SK-N-SH (cell line): ENCODE data around the gene XXYLT1. TPM values are rescaled to one million over a fixed set of nuclear protein-coding genes. Genes with fewer than 3 reads are reported as not detected.

Experiments used
- CTCF ChIA-PET: fragments of 300-600, 350-600 bp; formaldehyde crosslinking; extraction: SDS; loops from one replicate; lab custom pipeline; 2021; lab: Yijun Ruan, JAX
- POLR2A ChIA-PET: fragments of 350-600 bp; sonication (Branson Sonifier 250); formaldehyde crosslinking; extraction: SDS; loops from one replicate; lab custom pipeline; 2020; ENCODE audit warnings: antibody characterized with exemption, inconsistent platforms; lab: Yijun Ruan, JAX
- DNase-seq: peaks from one replicate; pipeline ENCODE4 v3.0.0; 2012
- H2AFZ ChIP-seq: fragments of 200-600 bp; sonication (generic); 2 replicates; pipeline ENCODE4 v1.8.1; 2016; ENCODE audit warnings: antibody characterized with exemption, mild to moderate bottlenecking, low read depth
- H3F3A ChIP-seq: fragments of 200-600 bp; sonication (generic); replicated peaks from 2 replicates; pipeline ENCODE3; 2016; ENCODE audit warnings: antibody characterized with exemption, mild to moderate bottlenecking; ENCODE audit not compliant: insufficient read depth
- H3K27ac ChIP-seq, 2 experiments: fragments of 200-500 bp in 1 of 2; fragments of 200-600 bp in 1 of 2; sonication (Bioruptor generic) in 1 of 2; sonication (generic), shearing (Covaris generic) in 1 of 2; 2 replicates each; pipeline versions ENCODE4 v1.5.1 to v1.6.1; 2014 to 2016; ENCODE audit warnings: low read depth in 2 of 2, inconsistent platforms in 1 of 2, low read length in 1 of 2, mild to moderate bottlenecking in 1 of 2, mixed read lengths in 1 of 2
- H3K27me3 ChIP-seq: fragments of 200-600 bp; sonication (generic), shearing (Covaris generic); 2 replicates; pipeline ENCODE4 v1.6.1; 2016; ENCODE audit warnings: mixed run types; ENCODE audit not compliant: insufficient read depth
- H3K36me3 ChIP-seq, 2 experiments: fragments of 200-500 bp in 1 of 2; fragments of 200-600 bp in 1 of 2; sonication (Bioruptor generic) in 1 of 2; sonication (generic) in 1 of 2; replicated peaks in 1 of 2; 2 replicates each; pipeline versions ENCODE3 to v1.5.1; 2014 to 2016; ENCODE audit warnings: low read length in 1 of 2, mild to moderate bottlenecking in 1 of 2; ENCODE audit not compliant: insufficient read depth in 2 of 2, control insufficient read depth in 1 of 2
- H3K4me1 ChIP-seq, 2 experiments: fragments of 200-500 bp in 1 of 2; fragments of 200-600 bp in 1 of 2; sonication (Bioruptor generic) in 1 of 2; sonication (generic), shearing (Covaris generic) in 1 of 2; 2 replicates each; pipeline versions ENCODE4 v1.5.1 to v1.6.1; 2014 to 2016; ENCODE audit warnings: low read depth in 1 of 2, low read length in 1 of 2, mixed run types in 1 of 2; ENCODE audit not compliant: insufficient read depth in 2 of 2, control insufficient read depth in 1 of 2
- H3K4me2 ChIP-seq: fragments of 200-600 bp; sonication (generic), shearing (Covaris generic); 2 replicates; pipeline ENCODE4 v1.6.1; 2017; ENCODE audit warnings: mixed run types
- H3K4me3 ChIP-seq, 2 experiments: fragments of 200-500 bp in 1 of 2; fragments of 200-600 bp in 1 of 2; sonication (Bioruptor generic) in 1 of 2; sonication (generic), shearing (Covaris generic) in 1 of 2; 2 replicates each; pipeline versions ENCODE4 v1.5.1 to v1.8.1; 2014 to 2016; ENCODE audit warnings: low read depth in 2 of 2, inconsistent platforms in 1 of 2, low read length in 1 of 2, mild to moderate bottlenecking in 1 of 2, mixed read lengths in 1 of 2, moderate library complexity in 1 of 2
- H3K79me2 ChIP-seq: fragments of 200-600 bp; sonication (generic); 2 replicates; pipeline ENCODE4 v1.8.1; 2017; ENCODE audit warnings: mild to moderate bottlenecking; ENCODE audit not compliant: insufficient read depth
- H3K9ac ChIP-seq: fragments of 200-600 bp; sonication (generic); 2 replicates; pipeline ENCODE4 v1.6.1; 2017; ENCODE audit warnings: mixed run types
- H3K9me2 ChIP-seq: fragments of 200-600 bp; sonication (generic); 2 replicates; pipeline ENCODE4 v1.6.1; 2017; ENCODE audit warnings: mixed run types
- H3K9me3 ChIP-seq: fragments of 200-600 bp; sonication (generic); 2 replicates; pipeline ENCODE4 v1.6.1; 2017; ENCODE audit warnings: mixed run types, mild to moderate bottlenecking, moderate library complexity
- H4K20me1 ChIP-seq: fragments of 200-600 bp; sonication (generic); 2 replicates; pipeline ENCODE4 v1.6.1; 2017; ENCODE audit warnings: mild to moderate bottlenecking, mixed run types; ENCODE audit not compliant: insufficient read depth
- ELF1 ChIP-seq: IDR thresholded peaks from 2 replicates; pipeline ENCODE4 v1.4.0; 2012
- EP300 ChIP-seq, 2 experiments: IDR thresholded peaks; 2 replicates each; pipeline versions ENCODE4 v1.4.0 to v1.6.1; 2012; ENCODE audit warnings: borderline replicate concordance in 1 of 2, low read depth in 1 of 2, low read length in 1 of 2
- EZH2phosphoT487 ChIP-seq: fragments of 200-600 bp; sonication (generic); IDR thresholded peaks from 2 replicates; pipeline ENCODE4 v1.6.1; 2017; ENCODE audit warnings: low read depth, mixed run types, mild to moderate bottlenecking, antibody characterized with exemption, moderate library complexity, borderline replicate concordance
- FOSL2 ChIP-seq: IDR thresholded peaks from 2 replicates; pipeline ENCODE4 v1.4.0; 2012; ENCODE audit warnings: low read depth, mild to moderate bottlenecking, moderate library complexity, borderline replicate concordance
- FOXJ3 ChIP-seq: sonication (generic); formaldehyde crosslinking; IDR thresholded peaks from 2 replicates; pipeline ENCODE4 v1.5.1; 2020; ENCODE audit warnings: mild to moderate bottlenecking, missing genetic modification reagents
- IRF3 ChIP-seq: fragments of 150-350 bp; IDR thresholded peaks from 2 replicates; pipeline ENCODE4 v1.6.1; 2016; ENCODE audit warnings: mild to moderate bottlenecking, low read depth, low read length
- JUND ChIP-seq: IDR thresholded peaks from 2 replicates; pipeline ENCODE4 v1.4.0; 2012
- MEF2A ChIP-seq: IDR thresholded peaks from 2 replicates; pipeline ENCODE4 v1.4.0; 2012; ENCODE audit warnings: low read depth, borderline replicate concordance
- NRF1 ChIP-seq: IDR thresholded peaks from 2 replicates; pipeline ENCODE4 v1.6.1; 2012; ENCODE audit warnings: low read depth, mild to moderate bottlenecking, low read length
- PBX3 ChIP-seq: IDR thresholded peaks from 2 replicates; pipeline ENCODE4; 2012
- RAD21 ChIP-seq: IDR thresholded peaks from 2 replicates; pipeline ENCODE4 v1.6.1; 2012; ENCODE audit warnings: mild to moderate bottlenecking, low read length
- RCOR1 ChIP-seq: fragments of 150-350 bp; IDR thresholded peaks from 2 replicates; pipeline ENCODE4 v1.6.1; 2017; ENCODE audit warnings: antibody characterized with exemption, low read length
- RFX5 ChIP-seq: IDR thresholded peaks from 2 replicates; pipeline ENCODE4 v1.6.1; 2012; ENCODE audit warnings: mild to moderate bottlenecking, improper control_type of control experiment, low read length
- RXRA ChIP-seq: IDR thresholded peaks from 2 replicates; pipeline ENCODE4 v1.4.0; 2012; ENCODE audit warnings: low read depth, mild to moderate bottlenecking, borderline replicate concordance
- SMC3 ChIP-seq: IDR thresholded peaks from 2 replicates; pipeline ENCODE4 v1.6.1; 2012; ENCODE audit warnings: low read depth, low read length, improper control_type of control experiment
- TAF1 ChIP-seq: IDR thresholded peaks from 2 replicates; pipeline ENCODE4 v1.6.1; 2012; ENCODE audit warnings: low read depth, mild to moderate bottlenecking, low read length, moderate library complexity, borderline replicate concordance
- TCF12 ChIP-seq: IDR thresholded peaks from 2 replicates; pipeline ENCODE4 v1.4.0; 2012
- TEAD4 ChIP-seq: IDR thresholded peaks from 2 replicates; pipeline ENCODE4 v1.4.0; 2012; ENCODE audit warnings: mild to moderate bottlenecking, borderline replicate concordance; ENCODE audit not compliant: insufficient read depth
- WGBS: methylation state at CpG from one replicate; pipeline ENCODE4 v1.1.6; 2017; ENCODE audit warnings: low lambda C conversion rate; 5-methylcytosine and 5-hydroxymethylcytosine counted together
- polyA plus RNA-seq, 3 experiments: library from polyadenylated mRNA; depleted of rRNA; stranded (reverse); fragments of >200 nt; gene quantifications; 2 replicates each; pipeline ENCODE4 v1.2.3, GENCODE V29; 2012
- TF ChIP-seq, protein P1 (sequence below): IDR thresholded peaks from 2 replicates; pipeline ENCODE4 v1.4.0; 2012; ENCODE audit warnings: low read depth, borderline replicate concordance
- TF ChIP-seq, protein P2 (sequence below): IDR thresholded peaks from 2 replicates; pipeline ENCODE4 v1.6.1; 2012; ENCODE audit warnings: mild to moderate bottlenecking, low read depth, low read length, moderate library complexity

Gene XXYLT1
- polyA plus RNA-seq, 1 of the 3 experiments (the other 2 are of a cell fraction): 22.6 TPM

DNA sequence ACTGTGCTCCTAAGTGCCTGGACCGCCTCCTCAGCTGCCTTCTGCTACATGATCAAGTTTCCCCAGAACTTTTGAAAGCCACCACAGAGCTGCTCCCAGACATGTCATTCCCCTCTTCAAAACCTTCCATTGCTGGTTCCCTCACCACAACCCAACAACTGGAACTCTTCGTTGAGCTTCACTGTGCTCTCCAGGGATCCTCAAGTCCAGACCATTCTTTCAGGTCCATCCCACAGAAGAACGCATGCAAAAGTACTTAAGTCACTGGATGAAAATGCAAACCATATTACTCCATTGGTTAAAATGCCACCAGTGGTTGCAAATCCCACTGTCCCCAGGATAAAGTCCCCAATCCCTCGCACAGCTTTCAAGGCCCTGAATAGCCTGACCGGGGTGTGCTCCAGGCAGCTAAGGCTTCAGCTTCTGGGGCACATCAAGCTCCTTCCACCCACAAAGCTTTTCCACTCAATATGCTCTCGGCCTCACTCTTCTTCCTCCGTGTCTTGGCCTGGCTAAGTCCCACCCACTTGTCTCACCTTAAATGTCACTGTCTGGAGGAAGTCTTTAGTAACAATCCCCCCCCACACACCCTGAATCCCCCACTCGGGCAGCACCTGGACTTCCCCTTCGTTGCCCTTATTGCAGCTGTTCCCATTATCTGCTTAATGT is 84.8 kb downstream of the XXYLT1 start:
- Histone ChIP-seq H3K4me1 (peaks cover 39 to 51% of the 10 kb centered on the region in 2 experiments), H3K4me2 (no peak overlapping the region), H3K4me3 (no peak overlapping the region), H3K27ac (no peak overlapping the region; a peak in 1 of 4 replicates), H3K9me3 (no peaks in the 10 kb centered on the region), H4K20me1 (no peaks in the 10 kb centered on the region), H3K9me2 (no peaks in the 10 kb centered on the region), H3K36me3 (no peaks in the 10 kb centered on the region), H2AFZ (no peak overlapping the region), H3F3A (peaks cover 13% of the 10 kb centered on the region), H3K9ac (no peak overlapping the region), H3K79me2 (peaks cover 29% of the 10 kb centered on the region; the same call in 1 of the 2 replicates), H3K27me3 (no peaks in the 10 kb centered on the region)
- TF ChIP-seq PBX3: no peak
- no peak for TF ChIP-seq EP300 (IDR thresholded peaks at IDR 0.05; ENCODE audit: borderline replicate concordance in 1 of 2, low read depth in 1 of 2, low read length in 1 of 2)
- TF ChIP-seq RAD21: no peak
- TF ChIP-seq, protein P1, sequence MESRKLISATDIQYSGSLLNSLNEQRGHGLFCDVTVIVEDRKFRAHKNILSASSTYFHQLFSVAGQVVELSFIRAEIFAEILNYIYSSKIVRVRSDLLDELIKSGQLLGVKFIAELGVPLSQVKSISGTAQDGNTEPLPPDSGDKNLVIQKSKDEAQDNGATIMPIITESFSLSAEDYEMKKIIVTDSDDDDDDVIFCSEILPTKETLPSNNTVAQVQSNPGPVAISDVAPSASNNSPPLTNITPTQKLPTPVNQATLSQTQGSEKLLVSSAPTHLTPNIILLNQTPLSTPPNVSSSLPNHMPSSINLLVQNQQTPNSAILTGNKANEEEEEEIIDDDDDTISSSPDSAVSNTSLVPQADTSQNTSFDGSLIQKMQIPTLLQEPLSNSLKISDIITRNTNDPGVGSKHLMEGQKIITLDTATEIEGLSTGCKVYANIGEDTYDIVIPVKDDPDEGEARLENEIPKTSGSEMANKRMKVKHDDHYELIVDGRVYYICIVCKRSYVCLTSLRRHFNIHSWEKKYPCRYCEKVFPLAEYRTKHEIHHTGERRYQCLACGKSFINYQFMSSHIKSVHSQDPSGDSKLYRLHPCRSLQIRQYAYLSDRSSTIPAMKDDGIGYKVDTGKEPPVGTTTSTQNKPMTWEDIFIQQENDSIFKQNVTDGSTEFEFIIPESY: no peak
- no peak for TF ChIP-seq IRF3
- no peak for TF ChIP-seq MEF2A
- no peak for TF ChIP-seq FOXJ3 (CRISPR knock-in tag)
- no peak for TF ChIP-seq TEAD4
- TF ChIP-seq, protein P2, sequence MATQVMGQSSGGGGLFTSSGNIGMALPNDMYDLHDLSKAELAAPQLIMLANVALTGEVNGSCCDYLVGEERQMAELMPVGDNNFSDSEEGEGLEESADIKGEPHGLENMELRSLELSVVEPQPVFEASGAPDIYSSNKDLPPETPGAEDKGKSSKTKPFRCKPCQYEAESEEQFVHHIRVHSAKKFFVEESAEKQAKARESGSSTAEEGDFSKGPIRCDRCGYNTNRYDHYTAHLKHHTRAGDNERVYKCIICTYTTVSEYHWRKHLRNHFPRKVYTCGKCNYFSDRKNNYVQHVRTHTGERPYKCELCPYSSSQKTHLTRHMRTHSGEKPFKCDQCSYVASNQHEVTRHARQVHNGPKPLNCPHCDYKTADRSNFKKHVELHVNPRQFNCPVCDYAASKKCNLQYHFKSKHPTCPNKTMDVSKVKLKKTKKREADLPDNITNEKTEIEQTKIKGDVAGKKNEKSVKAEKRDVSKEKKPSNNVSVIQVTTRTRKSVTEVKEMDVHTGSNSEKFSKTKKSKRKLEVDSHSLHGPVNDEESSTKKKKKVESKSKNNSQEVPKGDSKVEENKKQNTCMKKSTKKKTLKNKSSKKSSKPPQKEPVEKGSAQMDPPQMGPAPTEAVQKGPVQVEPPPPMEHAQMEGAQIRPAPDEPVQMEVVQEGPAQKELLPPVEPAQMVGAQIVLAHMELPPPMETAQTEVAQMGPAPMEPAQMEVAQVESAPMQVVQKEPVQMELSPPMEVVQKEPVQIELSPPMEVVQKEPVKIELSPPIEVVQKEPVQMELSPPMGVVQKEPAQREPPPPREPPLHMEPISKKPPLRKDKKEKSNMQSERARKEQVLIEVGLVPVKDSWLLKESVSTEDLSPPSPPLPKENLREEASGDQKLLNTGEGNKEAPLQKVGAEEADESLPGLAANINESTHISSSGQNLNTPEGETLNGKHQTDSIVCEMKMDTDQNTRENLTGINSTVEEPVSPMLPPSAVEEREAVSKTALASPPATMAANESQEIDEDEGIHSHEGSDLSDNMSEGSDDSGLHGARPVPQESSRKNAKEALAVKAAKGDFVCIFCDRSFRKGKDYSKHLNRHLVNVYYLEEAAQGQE: no peak
- TF ChIP-seq RXRA: no peak
- TF ChIP-seq SMC3: no peak
- TF ChIP-seq TAF1: no peak
- no peak for TF ChIP-seq NRF1
- TF ChIP-seq FOSL2: no peak
- no peak for TF ChIP-seq RCOR1
- TF ChIP-seq RFX5: no peak
- no peak for TF ChIP-seq JUND
- TF ChIP-seq TCF12: no peak
- TF ChIP-seq EZH2phosphoT487: no peak
- TF ChIP-seq ELF1: no peak
- ChIA-PET POLR2A (no interaction called here), CTCF (interaction anchor here (0.7 to 2.6 kb wide), 6 partner anchors 13 to 85 kb away, joined by 3 to 9 read pairs (median 4); partner anchors contain the start of gene XXYLT1)
- DNase-seq: no peak
- 93% methylated on average over 9 of the region's 9 CpGs for WGBS
